ENCODE measurements around the gene VPS41. TPM values are rescaled to one million over a fixed set of nuclear protein-coding genes. Genes with fewer than 3 reads are reported as not detected.
A peak's percentile ranks its signal among the peaks of the same experiment; 100 is the strongest.

VPS41 gene
- total RNA-seq, 2 donors from 2014 or later: 56.5 to 60.9 TPM

GRCh38 chr7:38936641-38937040 is 27.6 kb upstream of the VPS41 start:
- Histone ChIP-seq H3K36me3 (no peaks in the 10 kb centered on the region), H3K4me1 (no peaks in the 10 kb centered on the region), H3K4me3 (no peak overlapping the region), H3K9me3 (no peaks in the 10 kb centered on the region), H3K27me3 (no peaks in the 10 kb centered on the region), H3K27ac (no peak overlapping the region), H3K9ac (ENCODE audit: low read depth in 2 of 2, low read length in 2 of 2) (no peak overlapping the region)
- TF ChIP-seq CTCF (IDR thresholded peaks at IDR 0.05): no peak
- no peak for DNase-seq
- intact Hi-C loops (cut with DNase I): no loop called here

- no peaks in the 10 kb centered on the region for H3K9me3 ChIP-seq
- H3K36me3 ChIP-seq: no peaks in the 10 kb centered on the region
- H3K4me1 ChIP-seq: no peaks in the 10 kb centered on the region
- no peak overlapping the region for H3K27ac ChIP-seq
- no peaks in the 10 kb centered on the region for H3K27me3 ChIP-seq
- TF ChIP-seq CTCF (IDR thresholded peaks at IDR 0.05): no peak
- intact Hi-C loops (cut with DNase I): loop anchor here (5.0 kb wide), 2 partner anchors 137 to 528 kb away; no protein-coding TSS in a partner anchor
- H3K9ac ChIP-seq (ENCODE audit: low read depth in 2 of 2, low read length in 2 of 2): no peak overlapping the region
- DNase-seq: no peak
- no peak overlapping the region for H3K4me3 ChIP-seq
These were observed 25.5 kb upstream of the VPS41 start for GRCh38 chr7:38934536-38934935.

- no peaks in the 10 kb centered on the region for H3K36me3 ChIP-seq
- DNase-seq: no peak
- no peaks in the 10 kb centered on the region for H3K9me3 ChIP-seq
- H3K9ac ChIP-seq (ENCODE audit: low read depth in 2 of 2, low read length in 2 of 2): no peak overlapping the region
- H3K4me3 ChIP-seq: no peak overlapping the region
- intact Hi-C loops (cut with DNase I): loop anchor here (5.0 kb wide), 2 partner anchors 137 to 528 kb away; no protein-coding TSS in a partner anchor
- no peak for TF ChIP-seq CTCF (IDR thresholded peaks at IDR 0.05)
- H3K4me1 ChIP-seq: no peaks in the 10 kb centered on the region
- H3K27ac ChIP-seq: no peak overlapping the region
- H3K27me3 ChIP-seq: no peaks in the 10 kb centered on the region
These were observed 25.1 kb upstream of the VPS41 start for GRCh38 chr7:38934051-38934450.

- Histone ChIP-seq H3K4me1 (no peaks in the 10 kb centered on the region), H3K4me3 (no peak overlapping the region), H3K36me3 (no peaks in the 10 kb centered on the region), H3K9me3 (no peaks in the 10 kb centered on the region), H3K27me3 (no peaks in the 10 kb centered on the region), H3K9ac (ENCODE audit: low read depth in 2 of 2, low read length in 2 of 2) (no peak overlapping the region), H3K27ac (no peak overlapping the region)
- DNase-seq: peak; percentile 64
- TF ChIP-seq CTCF (IDR thresholded peaks at IDR 0.05): peak; percentile 81
- intact Hi-C loops (cut with DNase I): loop anchor here (5.0 kb wide), 2 partner anchors 135 to 530 kb away; no protein-coding TSS in a partner anchor
These were observed 23.6 kb upstream of the VPS41 start for GRCh38 chr7:38932509-38933168.

GRCh38 chr7:38929460-38930171 is 20.6 kb upstream of the VPS41 start:
- Histone ChIP-seq H3K27me3 (no peaks in the 10 kb centered on the region), H3K27ac (no peak overlapping the region), H3K4me3 (no peak overlapping the region), H3K9me3 (no peaks in the 10 kb centered on the region), H3K4me1 (no peaks in the 10 kb centered on the region), H3K9ac (ENCODE audit: low read depth in 2 of 2, low read length in 2 of 2) (no peak overlapping the region), H3K36me3 (no peaks in the 10 kb centered on the region)
- no peak for DNase-seq
- intact Hi-C loops (cut with DNase I): loop anchor here (5.0 kb wide), 2 partner anchors 132 to 533 kb away; no protein-coding TSS in a partner anchor
- no peak for TF ChIP-seq CTCF (IDR thresholded peaks at IDR 0.05)
